Testis (tissue), 3 donors: ENCODE data around the gene UGT1A8. TPM values are rescaled to one million over a fixed set of nuclear protein-coding genes. Genes with fewer than 3 reads are reported as not detected.
"Not testable (repeated sequence)": the region's sequence is repeated elsewhere in the genome, so short reads cannot be mapped to it uniquely, and the experiment has no call there.

Source experiments
- DNase-seq: peaks from one replicate; pipeline ENCODE4 v3.0.0-alpha.2; 2019
- H3K27ac ChIP-seq, 2 donors: fragments of 200-600 bp; sonication (generic); one replicate each; pipeline ENCODE4 v1.5.1; 2019
- H3K27me3 ChIP-seq: fragments of 200-600 bp; sonication (generic); one replicate; pipeline ENCODE4 v1.5.1; 2019
- H3K36me3 ChIP-seq: fragments of 200-600 bp; sonication (generic); one replicate; pipeline ENCODE4 v1.5.1; 2017; ENCODE audit warnings: low read depth; ENCODE audit errors: missing control alignments
- H3K4me1 ChIP-seq: fragments of 200-600 bp; sonication (generic); one replicate; pipeline ENCODE4 v1.5.1; 2019
- H3K4me3 ChIP-seq, 2 donors: fragments of 200-600 bp; sonication (generic); one replicate each; pipeline ENCODE4 v1.5.1; 2017 to 2019
- H3K9me3 ChIP-seq: fragments of 200-600 bp; sonication (generic); one replicate; pipeline ENCODE4 v1.5.1; 2017
- POLR2A ChIP-seq: fragments of 450-650 bp; IDR thresholded peaks from one replicate; pipeline ENCODE4 v1.6.1; 2017; ENCODE audit warnings: antibody characterized with exemption, mild to moderate bottlenecking, moderate library complexity
- WGBS, 2 donors: methylation state at CpG; one replicate each; pipeline ENCODE4 v1.1.5; 2018; 5-methylcytosine and 5-hydroxymethylcytosine counted together
- intact Hi-C: fragments of 100-400 bp; cut with DNase I; formaldehyde crosslinking; loops from one replicate; pipeline ENCODE4 v1.15.1; 2023; ENCODE audit warnings: low total_unique reads
- polyA plus RNA-seq: library from polyadenylated mRNA; stranded (reverse); fragments of 350-450 nt; fragmentation: Illumina TruSeq; extraction: RNeasy Lipid Tissue Mini Kit (QIAGEN cat#74804); gene quantifications from one replicate; pipeline ENCODE4 v1.2.3, GENCODE V29; 2014; ENCODE audit warnings: low read depth, low replicate concordance; ENCODE audit not compliant: insufficient read depth
- total RNA-seq, 2 donors: library from RNA; depleted of rRNA; stranded (reverse); fragments of >200 nt; gene quantifications; one replicate each; pipeline ENCODE4 v1.2.3, GENCODE V29; 2016
- TF ChIP-seq, protein P1 (sequence below), 3 experiments: fragments of 450-650 bp in 2 of 3; fragments of 200-600 bp in 1 of 3; sonication (generic) in 1 of 3; IDR thresholded peaks; one replicate each; pipeline ENCODE4 v1.5.1; 2016 to 2019; ENCODE audit warnings: antibody characterized with exemption in 3 of 3, mild to moderate bottlenecking in 2 of 3, moderate library complexity in 1 of 3

UGT1A8 gene
- total and polyA plus RNA-seq, 3 donors from 2014 or later, result 0.19 TPM; not detected in 2

DNA sequence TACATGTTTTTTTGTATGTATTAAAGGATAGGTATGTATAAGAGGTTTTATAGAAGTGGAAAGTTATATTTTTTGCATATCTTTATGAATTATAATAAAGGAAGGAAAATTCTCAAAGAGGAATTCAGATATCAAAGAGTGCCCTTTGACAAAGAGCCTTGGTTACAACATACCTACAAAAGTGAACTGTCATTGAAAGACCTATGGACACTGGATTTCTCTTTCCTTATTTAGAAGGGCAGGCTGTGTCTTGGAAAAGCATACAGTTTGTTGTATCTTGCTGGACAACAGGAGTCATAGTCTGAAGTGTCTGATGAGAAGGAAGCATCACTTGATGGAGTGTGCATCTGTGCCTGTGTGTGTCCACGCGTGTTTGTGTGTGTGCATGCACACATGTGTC lies 34.0 kb downstream of the UGT1A8 start:
- Histone ChIP-seq H3K36me3 (no peaks in the 10 kb centered on the region), H3K4me3 (no peak overlapping the region), H3K27me3 (no peaks in the 10 kb centered on the region), H3K9me3 (no peaks in the 10 kb centered on the region), H3K4me1 (no peaks in the 10 kb centered on the region), H3K27ac (no peak overlapping the region)
- no peak for DNase-seq
- intact Hi-C loops, result no loop called here
- TF ChIP-seq POLR2A, result no peak
- TF ChIP-seq, protein P1, sequence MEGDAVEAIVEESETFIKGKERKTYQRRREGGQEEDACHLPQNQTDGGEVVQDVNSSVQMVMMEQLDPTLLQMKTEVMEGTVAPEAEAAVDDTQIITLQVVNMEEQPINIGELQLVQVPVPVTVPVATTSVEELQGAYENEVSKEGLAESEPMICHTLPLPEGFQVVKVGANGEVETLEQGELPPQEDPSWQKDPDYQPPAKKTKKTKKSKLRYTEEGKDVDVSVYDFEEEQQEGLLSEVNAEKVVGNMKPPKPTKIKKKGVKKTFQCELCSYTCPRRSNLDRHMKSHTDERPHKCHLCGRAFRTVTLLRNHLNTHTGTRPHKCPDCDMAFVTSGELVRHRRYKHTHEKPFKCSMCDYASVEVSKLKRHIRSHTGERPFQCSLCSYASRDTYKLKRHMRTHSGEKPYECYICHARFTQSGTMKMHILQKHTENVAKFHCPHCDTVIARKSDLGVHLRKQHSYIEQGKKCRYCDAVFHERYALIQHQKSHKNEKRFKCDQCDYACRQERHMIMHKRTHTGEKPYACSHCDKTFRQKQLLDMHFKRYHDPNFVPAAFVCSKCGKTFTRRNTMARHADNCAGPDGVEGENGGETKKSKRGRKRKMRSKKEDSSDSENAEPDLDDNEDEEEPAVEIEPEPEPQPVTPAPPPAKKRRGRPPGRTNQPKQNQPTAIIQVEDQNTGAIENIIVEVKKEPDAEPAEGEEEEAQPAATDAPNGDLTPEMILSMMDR (IDR thresholded peaks at IDR 0.05), result no peak
- WGBS, 2 donors, result 93 to 94% methylated on average over 2 of the region's 2 CpGs

DNA sequence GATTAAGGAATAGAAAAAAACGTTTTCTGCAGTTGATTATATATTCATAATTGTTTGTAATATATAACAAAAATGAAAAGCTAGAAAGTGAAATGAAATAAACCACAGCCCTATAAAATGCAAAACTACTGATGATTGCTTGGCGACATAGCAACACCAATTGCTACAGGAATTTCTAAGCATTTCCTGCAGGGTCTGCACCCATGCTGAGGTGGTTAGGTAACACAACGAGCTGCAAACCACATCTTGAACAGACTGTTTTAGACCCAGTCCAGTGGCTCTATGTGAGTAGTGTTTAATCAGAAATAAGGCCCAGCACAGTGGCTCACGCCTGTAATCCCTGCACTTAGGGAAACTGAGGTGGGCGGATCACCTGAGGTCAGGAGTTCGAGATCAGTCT lies 37.1 kb downstream of the UGT1A8 start:
- TF ChIP-seq, protein P1 (IDR thresholded peaks at IDR 0.05), result no peak
- TF ChIP-seq POLR2A, result no peak
- Histone ChIP-seq H3K36me3 (no peaks in the 10 kb centered on the region), H3K27me3 (no peaks in the 10 kb centered on the region), H3K27ac (no peak overlapping the region), H3K9me3 (no peaks in the 10 kb centered on the region), H3K4me1 (no peaks in the 10 kb centered on the region), H3K4me3 (no peak overlapping the region)
- intact Hi-C loops, result no loop called here
- 73 to 77% methylated on average over 6 of the region's 6 CpGs for WGBS, 2 donors
- DNase-seq, result no peak

DNA sequence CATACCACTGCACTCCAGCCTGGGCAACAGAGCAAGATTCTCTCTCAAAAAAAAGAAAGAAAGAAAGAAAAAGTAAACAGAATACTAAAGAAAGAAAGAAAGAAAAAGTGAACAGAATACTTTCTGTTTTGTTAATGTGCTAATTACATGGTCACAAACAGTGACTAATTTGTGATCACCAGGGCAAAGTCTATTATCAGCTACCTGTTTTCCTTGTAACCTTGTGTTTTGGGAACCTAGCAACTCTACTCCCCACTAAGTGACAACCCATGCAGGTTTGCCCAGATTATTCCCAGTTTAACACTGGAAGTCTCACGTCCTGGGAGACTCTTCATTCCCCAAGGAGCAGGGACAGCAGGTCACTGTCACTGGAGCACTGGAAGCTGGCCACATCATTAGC lies 37.6 kb downstream of the UGT1A8 start:
- WGBS, 2 donors, result 61 to 67% methylated on average over 1 of the region's 1 CpG
- H3K4me1 ChIP-seq, result no peaks in the 10 kb centered on the region
- DNase-seq, result no peak
- H3K36me3 ChIP-seq, result no peaks in the 10 kb centered on the region
- intact Hi-C loops, result no loop called here
- H3K4me3 ChIP-seq, result no peak overlapping the region
- H3K9me3 ChIP-seq, result no peaks in the 10 kb centered on the region
- no peaks in the 10 kb centered on the region for H3K27me3 ChIP-seq
- no peak for TF ChIP-seq POLR2A
- TF ChIP-seq, protein P1 (IDR thresholded peaks at IDR 0.05), result no peak
- no peak overlapping the region for H3K27ac ChIP-seq

DNA sequence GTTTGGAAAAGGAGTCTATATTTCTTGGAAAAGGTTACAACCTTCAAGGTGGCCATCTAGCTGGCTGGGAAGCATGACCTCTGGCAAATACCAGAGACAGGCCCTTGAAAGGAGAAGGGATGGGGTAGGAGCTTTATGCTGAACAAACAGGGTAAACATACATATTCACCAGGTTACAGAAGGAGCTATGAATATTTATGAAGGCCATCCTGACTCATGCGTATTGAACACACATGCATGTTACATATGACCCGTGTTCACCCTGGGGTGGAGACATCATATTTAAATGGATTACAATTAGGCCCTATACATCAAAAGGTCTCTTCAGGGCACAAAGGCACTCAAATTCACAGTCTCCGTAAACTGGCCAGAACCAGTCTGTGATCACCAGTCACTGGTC lies 38.5 kb downstream of the UGT1A8 start:
- H3K27me3 ChIP-seq, H3K36me3 ChIP-seq, intact Hi-C loops, DNase-seq, H3K27ac ChIP-seq, H3K4me3 ChIP-seq, H3K4me1 ChIP-seq, H3K9me3 ChIP-seq: not testable (repeated sequence)
- 91 to 96% methylated on average over 3 of the region's 3 CpGs for WGBS, 2 donors

DNA sequence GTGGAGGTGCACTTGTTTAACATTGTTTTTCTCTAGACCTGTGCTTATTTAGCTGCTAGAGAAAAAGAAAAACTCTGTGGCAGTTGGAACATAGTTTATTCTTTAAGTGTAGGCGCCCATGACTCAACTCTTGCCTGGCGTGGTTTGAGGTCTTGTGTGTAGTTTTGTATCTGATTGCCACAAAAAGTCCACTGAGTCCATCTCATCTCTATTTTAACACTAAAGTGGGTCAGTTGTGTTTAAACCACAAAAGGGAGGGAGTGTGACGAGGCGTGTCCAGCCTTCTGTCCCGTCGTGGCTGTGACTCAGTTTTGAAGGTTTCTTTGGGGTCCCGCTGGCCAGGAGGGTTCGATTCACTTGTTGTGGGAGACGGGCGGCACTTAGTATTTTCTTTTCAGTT lies 39.0 kb downstream of the UGT1A8 start:
- H3K4me1 ChIP-seq, result no peaks in the 10 kb centered on the region
- intact Hi-C loops, result no loop called here
- WGBS, 2 donors, result 89 to 93% methylated on average over 10 of the region's 10 CpGs

More for the DNA sequence above, 39.0 kb downstream of the UGT1A8 start:
- no peaks in the 10 kb centered on the region for H3K27me3 ChIP-seq
- TF ChIP-seq, protein P1 (IDR thresholded peaks at IDR 0.05), result no peak
- no peak for TF ChIP-seq POLR2A
- H3K4me3 ChIP-seq, result no peak overlapping the region
- no peak for DNase-seq
- H3K9me3 ChIP-seq, result no peaks in the 10 kb centered on the region
- no peaks in the 10 kb centered on the region for H3K36me3 ChIP-seq
- no peak overlapping the region for H3K27ac ChIP-seq
